Heart right ventricle (tissue), 16 donors: ENCODE results near the gene TNS3. TPM values are rescaled to one million over a fixed set of nuclear protein-coding genes. Genes with fewer than 3 reads are reported as not detected.

Experiments
- ATAC-seq, 8 donors: fragments of 200-7000 bp; cut with Tn5 transposase; one replicate each; pipeline ENCODE4 v1.9.1; 2020; ENCODE audit warnings: mild to moderate bottlenecking in 8 of 8, moderate library complexity in 8 of 8, moderate number of reproducible peaks in 1 of 8
- DNase-seq, 2 donors: peaks; one replicate each; pipeline ENCODE4 v3.0.0-alpha.2; 2020
- H3K27ac ChIP-seq, 10 donors: fragments of 200-600 bp; sonication (generic) in 2 of 10; one replicate each; pipeline versions ENCODE4 v1.5.0 to v1.8.0; 2020 to 2022; ENCODE audit warnings: mild to moderate bottlenecking in 3 of 10
- H3K27me3 ChIP-seq, 7 donors: fragments of 200-600 bp; one replicate each; pipeline ENCODE4 v1.8.0; 2021 to 2022; ENCODE audit warnings: mild to moderate bottlenecking in 2 of 7
- H3K36me3 ChIP-seq, 9 donors: fragments of 200-600 bp; sonication (generic) in 1 of 9; one replicate each; pipeline versions ENCODE4 v1.5.0 to v1.8.0; 2020 to 2022; ENCODE audit warnings: mild to moderate bottlenecking in 2 of 9
- H3K4me1 ChIP-seq, 9 donors: fragments of 200-600 bp; sonication (generic) in 1 of 9; one replicate each; pipeline versions ENCODE4 v1.5.0 to v1.8.0; 2020 to 2022; ENCODE audit warnings: mild to moderate bottlenecking in 4 of 9
- H3K4me3 ChIP-seq, 10 donors: fragments of 200-600 bp; sonication (generic) in 2 of 10; one replicate each; pipeline versions ENCODE4 v1.5.0 to v1.8.0; 2020 to 2022; ENCODE audit warnings: mild to moderate bottlenecking in 7 of 10, moderate library complexity in 2 of 10
- H3K9me3 ChIP-seq, 11 donors: fragments of 200-600 bp in 10 of 11; sonication (generic) in 2 of 11; one replicate each; pipeline versions ENCODE4 v1.5.0 to v1.8.0; 2013 to 2022; ENCODE audit warnings: mild to moderate bottlenecking in 2 of 11, control low read depth in 1 of 11, moderate library complexity in 1 of 11
- WGBS, 2 donors: extraction: QIAGEN DNeasy Blood & Tissue Kit; methylation state at CpG; one replicate each; pipeline ENCODE4 v1.1.7; 2013; ENCODE audit warnings: inconsistent platforms in 1 of 2; 5-methylcytosine and 5-hydroxymethylcytosine counted together
- intact Hi-C, 10 donors: fragments of 100-400 bp; cut with DNase I; formaldehyde crosslinking; loops; one replicate each; pipeline versions ENCODE4 v1.11.1 to v1.14.2; 2022
- polyA plus RNA-seq, 2 donors: library from polyadenylated mRNA; stranded (reverse); fragments of 200-250 nt; gene quantifications; one replicate each; pipeline ENCODE4 v1.2.3, GENCODE V29; 2013
- total RNA-seq, 10 donors: library from RNA; stranded (reverse); fragmentation: NEBNext Ultra II Directional in 3 of 10; extraction: Animal tissue kit (Norgen Biotek cat#: 25700) in 3 of 10; gene quantifications; one replicate each; pipeline versions ENCODE4 v1.2.1 to v1.2.4, GENCODE V29; 2021 to 2023
- TF ChIP-seq, protein P1 (sequence below), 9 donors: fragments of 200-600 bp; sonication (generic) in 2 of 9; IDR thresholded peaks; one replicate each; pipeline versions ENCODE4 v1.5.0 to v1.8.0; 2021 to 2022; ENCODE audit warnings: antibody characterized with exemption in 9 of 9, mild to moderate bottlenecking in 5 of 9, moderate library complexity in 1 of 9
- donor health status: Arrhythmogenic right ventricular cardiomyopathy.
- donor health status: ischemic (EF 13 %, LVEDD 7.1; RV severe dilation, severe dysfunction).
- donor health status: healthy with polysubstance abuse.
- donor health status: DM: no; HTN: yes; CAD: no.
- donor health status: DM: no; HTN: no; CAD: no.
- donor health status: ischemic (EF 25% LVEDD 6.9; RV normal size, moderate dysfunction).
- donor health status: ischemic (EF 25% LVEDD 5.7; RV mildly dilated, moderate dysfunction).
- donor health status: healthy.
- donor health status: DM: yes; HTN: yes; CAD: no.
- donor health status: Ischemic cardiomyopathy.
- donor health status: ischemic (EF 35%, LVEDD 5.7; RV mildly dilated, moderate dysfunction).
- donor health status: nonischemic (EF 11% LVEDD 7.7; RV severe dilation, severe dysfunction).
- donor health status: DM: yes; HTN: yes; CAD: no.
- donor health status: PGD.
- donor health status: ischemic (EF 29% LVEDD 5.4; RV normal size, mild dysfunction).
- donor health status: nonischemic (EF 23%, LVEDD 6.1; RV moderate dilation, normal function).

Gene TNS3
- total and polyA plus RNA-seq, 12 donors, result 6.7 to 74.2 (median 34.0) TPM

- Histone ChIP-seq H3K9me3 (peaks cover 0 to 7% (median 0%) of the 10 kb centered on the region in 11 donors), H3K4me3 (no peak overlapping the region), H3K27me3 (no peaks in the 10 kb centered on the region), H3K36me3 (no peaks in the 10 kb centered on the region), H3K27ac (peak overlapping the region in 2 of 10 donors; percentile 10 to 20), H3K4me1 (peaks cover 0 to 31% (median 18%) of the 10 kb centered on the region in 9 donors)
- DNase-seq (no peak), ATAC-seq (peak in 1 of 8 donors; percentile 5)
- WGBS, 2 donors, result 71 to 79% methylated on average over 11 of the region's 11 CpGs
- intact Hi-C loops, result loop anchor here in 1 of 10 donors (10.0 kb wide), 1 partner anchor 106 kb away; no protein-coding TSS in a partner anchor
- TF ChIP-seq, protein P1, sequence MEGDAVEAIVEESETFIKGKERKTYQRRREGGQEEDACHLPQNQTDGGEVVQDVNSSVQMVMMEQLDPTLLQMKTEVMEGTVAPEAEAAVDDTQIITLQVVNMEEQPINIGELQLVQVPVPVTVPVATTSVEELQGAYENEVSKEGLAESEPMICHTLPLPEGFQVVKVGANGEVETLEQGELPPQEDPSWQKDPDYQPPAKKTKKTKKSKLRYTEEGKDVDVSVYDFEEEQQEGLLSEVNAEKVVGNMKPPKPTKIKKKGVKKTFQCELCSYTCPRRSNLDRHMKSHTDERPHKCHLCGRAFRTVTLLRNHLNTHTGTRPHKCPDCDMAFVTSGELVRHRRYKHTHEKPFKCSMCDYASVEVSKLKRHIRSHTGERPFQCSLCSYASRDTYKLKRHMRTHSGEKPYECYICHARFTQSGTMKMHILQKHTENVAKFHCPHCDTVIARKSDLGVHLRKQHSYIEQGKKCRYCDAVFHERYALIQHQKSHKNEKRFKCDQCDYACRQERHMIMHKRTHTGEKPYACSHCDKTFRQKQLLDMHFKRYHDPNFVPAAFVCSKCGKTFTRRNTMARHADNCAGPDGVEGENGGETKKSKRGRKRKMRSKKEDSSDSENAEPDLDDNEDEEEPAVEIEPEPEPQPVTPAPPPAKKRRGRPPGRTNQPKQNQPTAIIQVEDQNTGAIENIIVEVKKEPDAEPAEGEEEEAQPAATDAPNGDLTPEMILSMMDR (IDR thresholded peaks at IDR 0.05), result no peak
Measured at GRCh38 chr7:47550788-47551470, 31.0 kb downstream of the TNS3 start.

DNA sequence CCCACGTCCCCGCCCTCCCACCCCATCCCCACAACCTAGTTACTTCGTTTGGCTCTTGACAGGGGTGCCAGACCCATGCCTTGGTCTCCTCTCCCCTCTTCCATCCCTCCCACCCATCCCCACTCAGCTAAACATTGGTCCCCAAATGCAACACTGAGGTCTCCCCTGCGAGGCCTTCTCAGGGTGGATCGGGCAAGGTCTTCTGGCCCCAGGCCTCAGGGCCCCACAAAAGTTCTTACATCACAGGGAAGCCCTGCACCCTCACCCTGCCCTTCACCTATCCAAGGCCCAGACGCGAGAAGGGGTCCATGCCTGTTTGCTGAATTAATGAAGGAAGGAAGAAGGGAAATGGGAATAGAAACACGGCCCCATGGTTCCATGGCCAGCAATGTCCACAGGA is 32.0 kb downstream of the TNS3 start:
- no peak for DNase-seq
- no peaks in the 10 kb centered on the region for H3K36me3 ChIP-seq
- no peak overlapping the region for H3K27ac ChIP-seq
- peaks cover 0 to 7% (median 0%) of the 10 kb centered on the region in 11 donors for H3K9me3 ChIP-seq
- H3K27me3 ChIP-seq, result no peaks in the 10 kb centered on the region
- no peak for ATAC-seq
- intact Hi-C loops, result loop anchor here in 1 of 10 donors (10.0 kb wide), 1 partner anchor 105 kb away; no protein-coding TSS in a partner anchor
- H3K4me1 ChIP-seq, result peaks cover 0 to 27% (median 18%) of the 10 kb centered on the region in 9 donors
- no peak overlapping the region for H3K4me3 ChIP-seq
- TF ChIP-seq, protein P1 (IDR thresholded peaks at IDR 0.05), result no peak
- WGBS, 2 donors, result 93 to 97% methylated on average over 8 of the region's 8 CpGs

DNA sequence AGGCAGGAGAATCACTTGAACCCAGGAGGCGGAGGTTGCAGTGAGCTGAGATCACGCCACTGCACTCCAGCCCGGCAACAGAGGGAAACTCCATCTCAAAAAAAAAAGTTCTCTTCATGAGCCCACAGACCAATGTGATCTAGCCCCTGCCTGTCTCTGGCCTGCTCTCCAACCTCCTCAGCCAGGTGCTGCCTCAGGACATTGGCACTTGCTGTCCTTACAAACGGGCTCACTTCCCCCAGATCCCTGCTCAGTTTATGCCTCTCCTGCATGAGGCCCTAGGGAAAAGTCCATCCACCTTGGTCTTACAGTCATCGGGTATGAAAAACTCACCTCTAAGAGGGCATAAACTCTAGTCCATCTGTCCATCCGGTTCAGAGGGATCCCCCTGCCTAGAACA is 32.5 kb downstream of the TNS3 start:
- TF ChIP-seq, protein P1 (IDR thresholded peaks at IDR 0.05), result no peak
- ATAC-seq, result no peak
- WGBS, 2 donors, result 92 to 95% methylated on average over 6 of the region's 6 CpGs

GRCh38 chr7:47548546-47548945 is 33.4 kb downstream of the TNS3 start:
- intact Hi-C loops, result no loop called here
- WGBS, 2 donors, result 96 to 99% methylated on average over 8 of the region's 8 CpGs
- Histone ChIP-seq H3K4me1 (peaks cover 0 to 35% (median 18%) of the 10 kb centered on the region in 9 donors), H3K27me3 (no peaks in the 10 kb centered on the region), H3K36me3 (no peaks in the 10 kb centered on the region), H3K27ac (no peak overlapping the region), H3K4me3 (no peak overlapping the region), H3K9me3 (peaks cover 0 to 7% (median 0%) of the 10 kb centered on the region in 11 donors)
- TF ChIP-seq, protein P1 (IDR thresholded peaks at IDR 0.05), result no peak
- DNase-seq (no peak), ATAC-seq (no peak)

More for the DNA sequence above, 32.5 kb downstream of the TNS3 start:
- H3K27me3 ChIP-seq, result no peaks in the 10 kb centered on the region
- intact Hi-C loops, result no loop called here
- peaks cover 0 to 7% (median 0%) of the 10 kb centered on the region in 11 donors for H3K9me3 ChIP-seq
- H3K27ac ChIP-seq, result no peak overlapping the region
- DNase-seq, result no peak
- no peaks in the 10 kb centered on the region for H3K36me3 ChIP-seq
- no peak overlapping the region for H3K4me3 ChIP-seq
- H3K4me1 ChIP-seq, result peaks cover 0 to 29% (median 18%) of the 10 kb centered on the region in 9 donors
